Transverse colon (tissue), 4 donors: ENCODE data around the gene WWOX. TPM values are rescaled to one million over a fixed set of nuclear protein-coding genes. Genes with fewer than 3 reads are reported as not detected.

Experiments
- DNase-seq: peaks from one replicate; pipeline ENCODE4 v3.0.0-alpha.2; 2019
- H3K27ac ChIP-seq, 4 donors: fragments of 200-600 bp; sonication (generic); 2 replicates each; pipeline ENCODE4 v1.5.1; 2016 to 2018; ENCODE audit warnings: inconsistent platforms in 4 of 4
- H3K27me3 ChIP-seq: fragments of 200-600 bp; sonication (generic); 2 replicates; pipeline ENCODE4 v1.5.1; 2017; ENCODE audit warnings: inconsistent platforms
- H3K36me3 ChIP-seq, 4 donors: fragments of 200-600 bp; sonication (generic); 2 replicates each; pipeline ENCODE4 v1.5.1; 2017 to 2019; ENCODE audit warnings: inconsistent platforms in 4 of 4
- H3K4me1 ChIP-seq, 4 donors: fragments of 200-600 bp; sonication (generic); 2 replicates each; pipeline ENCODE4 v1.5.1; 2017 to 2020; ENCODE audit warnings: inconsistent platforms in 4 of 4
- H3K4me3 ChIP-seq, 4 donors: fragments of 200-600 bp; sonication (generic); 1 replicate in 1 of 4; 2 replicates in 3 of 4; pipeline versions ENCODE4 v1.5.1 to v1.6.1; 2017 to 2019; ENCODE audit warnings: inconsistent platforms in 4 of 4
- H3K9me3 ChIP-seq, 2 donors: fragments of 200-600 bp; sonication (generic); 2 replicates each; pipeline ENCODE4 v1.5.1; 2017 to 2019; ENCODE audit warnings: inconsistent platforms in 2 of 2
- CTCF ChIP-seq, 5 experiments: fragments of 200-600 bp in 3 of 5; fragments of 450-650 bp in 2 of 5; sonication (generic) in 3 of 5; IDR thresholded peaks; 1 replicate in 2 of 5; 2 replicates in 3 of 5; pipeline ENCODE4 v1.5.1; 2016 to 2017; ENCODE audit warnings: antibody characterized with exemption in 5 of 5, inconsistent platforms in 3 of 5, mild to moderate bottlenecking in 2 of 5, moderate library complexity in 1 of 5
- EP300 ChIP-seq: sonication (generic); formaldehyde crosslinking; IDR thresholded peaks from one replicate; pipeline ENCODE4 v1.6.1; 2017; ENCODE audit warnings: antibody characterized with exemption, low read depth
- POLR2A ChIP-seq: fragments of 450-650 bp; IDR thresholded peaks from one replicate; pipeline ENCODE4 v1.6.1; 2016; ENCODE audit warnings: antibody characterized with exemption, mild to moderate bottlenecking, moderate library complexity
- POLR2AphosphoS5 ChIP-seq, 3 donors: sonication (generic); formaldehyde crosslinking; IDR thresholded peaks; one replicate each; pipeline ENCODE4 v1.6.1; 2016; ENCODE audit warnings: antibody characterized with exemption in 3 of 3
- WGBS, 2 donors: methylation state at CpG; one replicate each; pipeline ENCODE4 v1.1.5; 2018; ENCODE audit warnings: low coverage in 1 of 2; 5-methylcytosine and 5-hydroxymethylcytosine counted together
- in situ Hi-C, 4 donors: fragments of 200-750 bp; cut with MboI; loops; one replicate each; pipeline versions ENCODE4 v1.15.0 to v1.15.1; 2017; ENCODE audit warnings: low sequenced_read_pairs in 3 of 4, low pct_ligation_motif_present in 1 of 4, low pct_unique_long_range_greater_than_20kb in 1 of 4
- intact Hi-C: fragments of 100-400 bp; cut with DNase I; formaldehyde crosslinking; loops from one replicate; pipeline ENCODE4 v1.15.1; 2023; ENCODE audit warnings: low total_unique reads
- total RNA-seq, 4 donors: library from RNA; depleted of rRNA; stranded (reverse); fragments of >200 nt; gene quantifications; one replicate each; pipeline ENCODE4 v1.1.0, GENCODE V29; 2016

The WWOX gene
- total RNA-seq, 4 donors from 2014 or later: 11.2 to 53.8 (median 24.8) TPM

- Histone ChIP-seq H3K27me3 (no peaks in the 10 kb centered on the region), H3K9me3 (no peaks in the 10 kb centered on the region), H3K4me1 (peaks cover 0 to 11% (median 0%) of the 10 kb centered on the region in 4 donors), H3K36me3 (no peaks in the 10 kb centered on the region), H3K27ac (no peak overlapping the region), H3K4me3 (no peak overlapping the region)
- whole genome bisulfite sequencing, 2 donors: 92 to 100% methylated on average over 1 to 5 of the region's 5 CpGs
- intact Hi-C loops: no loop called here
- no peak for DNase-seq
- in situ Hi-C loops: no loop called here
- no peak for TF ChIP-seq POLR2AphosphoS5 (IDR thresholded peaks at IDR 0.05)
- no peak for TF ChIP-seq EP300
- no peak for TF ChIP-seq POLR2A
- TF ChIP-seq CTCF (IDR thresholded peaks at IDR 0.05): no peak
Observed at GRCh38 chr16:78130950-78131349, 31.5 kb downstream of the WWOX start.

DNA sequence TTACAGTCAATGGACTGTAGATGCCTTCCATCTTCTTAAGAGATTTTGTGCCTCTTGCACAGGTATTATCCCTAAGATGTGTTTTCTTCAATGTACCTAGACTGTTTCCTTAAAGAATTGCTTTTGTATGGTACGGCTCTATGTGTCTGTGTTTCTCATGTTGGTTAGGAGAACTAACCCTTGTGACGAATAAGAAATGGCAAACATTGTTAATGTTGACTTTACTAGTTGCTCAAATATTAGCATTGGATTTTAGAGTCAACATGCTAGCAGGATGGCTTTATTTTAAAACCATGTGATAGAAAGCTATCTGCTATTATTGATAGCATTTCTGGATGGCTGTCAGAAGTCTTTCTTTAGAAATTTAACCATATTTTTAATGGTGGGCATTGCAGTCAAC lies 34.5 kb downstream of the WWOX start:
- in situ Hi-C loops: no loop called here
- WGBS, 2 donors: 42 to 50% methylated on average over 2 of the region's 2 CpGs
- H3K4me1 ChIP-seq: no peaks in the 10 kb centered on the region
- intact Hi-C loops: no loop called here
- no peaks in the 10 kb centered on the region for H3K36me3 ChIP-seq
- H3K9me3 ChIP-seq: no peaks in the 10 kb centered on the region
- DNase-seq: no peak
- H3K27me3 ChIP-seq: no peaks in the 10 kb centered on the region
- no peak overlapping the region for H3K27ac ChIP-seq
- TF ChIP-seq POLR2A: no peak
- TF ChIP-seq POLR2AphosphoS5 (IDR thresholded peaks at IDR 0.05): no peak
- TF ChIP-seq CTCF (IDR thresholded peaks at IDR 0.05): no peak
- no peak for TF ChIP-seq EP300
- H3K4me3 ChIP-seq: no peak overlapping the region

DNA sequence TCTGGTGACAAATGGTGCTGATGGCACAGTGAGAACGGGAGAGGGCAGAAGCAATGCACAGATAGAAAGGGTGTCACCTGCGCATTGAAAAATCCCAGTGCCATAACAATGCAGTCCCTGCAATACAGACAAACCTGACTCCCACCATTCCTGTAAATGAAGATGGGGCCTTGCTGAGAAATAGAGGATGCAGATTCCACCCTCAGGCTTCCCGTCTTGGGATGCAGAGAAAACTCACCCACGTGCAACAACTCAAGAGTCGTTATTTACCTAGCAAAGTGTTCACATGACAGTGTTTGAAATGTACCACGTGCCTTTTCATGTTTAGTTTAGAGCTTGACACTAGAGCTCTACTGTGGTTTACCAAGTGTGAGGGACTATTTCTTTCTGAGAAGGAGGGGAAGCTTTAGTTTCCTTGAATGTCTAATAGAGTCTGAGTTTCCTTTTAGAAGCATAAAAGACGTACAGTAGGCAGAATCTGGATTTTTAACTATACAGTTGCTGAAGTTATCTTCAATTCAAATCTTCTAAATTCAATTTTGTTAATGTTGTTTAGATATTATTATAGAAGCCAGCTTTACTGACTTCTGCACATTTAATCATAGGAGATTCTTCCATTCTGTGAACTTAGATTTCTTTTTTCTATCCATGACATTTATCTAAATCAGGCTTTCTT lies 35.6 kb downstream of the WWOX start:
- no peaks in the 10 kb centered on the region for H3K9me3 ChIP-seq
- intact Hi-C loops: no loop called here
- no peak for DNase-seq
- H3K36me3 ChIP-seq: no peaks in the 10 kb centered on the region
- no peak overlapping the region for H3K27ac ChIP-seq
- H3K4me3 ChIP-seq: no peak overlapping the region
- WGBS, 2 donors: 75 to 76% methylated on average over 6 to 7 of the region's 7 CpGs
- TF ChIP-seq POLR2AphosphoS5 (IDR thresholded peaks at IDR 0.05): no peak
- no peak for TF ChIP-seq CTCF (IDR thresholded peaks at IDR 0.05)
- TF ChIP-seq EP300: no peak
- no peak for TF ChIP-seq POLR2A
- no peaks in the 10 kb centered on the region for H3K4me1 ChIP-seq
- no peaks in the 10 kb centered on the region for H3K27me3 ChIP-seq
- in situ Hi-C loops: no loop called here

DNA sequence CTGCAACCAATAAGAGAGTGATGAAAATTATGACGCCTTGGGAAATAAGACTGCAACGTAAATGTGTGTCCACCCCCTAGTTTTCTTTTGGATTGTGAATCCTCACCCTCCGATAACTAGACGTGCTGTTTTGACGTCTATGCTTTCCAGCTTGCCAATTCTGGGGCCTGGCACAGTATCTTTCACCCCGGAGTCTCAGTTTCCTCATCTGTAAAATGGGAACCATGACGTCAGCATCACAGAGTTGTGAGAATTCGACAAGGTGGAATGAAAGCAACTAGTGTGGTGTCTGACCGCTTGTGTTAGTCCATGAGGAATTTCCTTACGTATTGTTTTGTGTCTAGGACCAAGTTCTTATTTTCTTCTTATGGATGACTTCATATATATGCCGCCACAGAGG lies 37.7 kb downstream of the WWOX start:
- Histone ChIP-seq H3K4me3 (no peak overlapping the region), H3K4me1 (no peaks in the 10 kb centered on the region), H3K27ac (no peak overlapping the region), H3K27me3 (no peaks in the 10 kb centered on the region), H3K36me3 (no peaks in the 10 kb centered on the region), H3K9me3 (no peaks in the 10 kb centered on the region)
- in situ Hi-C loops (no loop called here), intact Hi-C loops (no loop called here)
- TF ChIP-seq POLR2A (no peak), EP300 (no peak)
- DNase-seq: no peak
- 96 to 98% methylated on average over 9 to 11 of the region's 11 CpGs for WGBS, 2 donors
